Fibroblast of skin of right biceps (primary cell): Measurements from ENCODE around the gene LRMDA.
A peak's percentile ranks its signal among the peaks of the same experiment; 100 is the strongest.
"Not testable (repeated sequence)": the region's sequence is repeated elsewhere in the genome, so short reads cannot be mapped to it uniquely, and the experiment has no call there.

Experiments used
- DNase-seq: peaks from one replicate; pipeline ENCODE4 v3.0.0-alpha.2; 2013

Gene LRMDA

GRCh38 chr10:75755528-75755927 is 324.1 kb downstream of the LRMDA start:
- DNase-seq, result no peak

- no peak for DNase-seq
These were observed 329.9 kb downstream of the LRMDA start for GRCh38 chr10:75761289-75761688.

- no peak for DNase-seq
These were observed 331.0 kb downstream of the LRMDA start for GRCh38 chr10:75762431-75762802.

- no peak for DNase-seq
These were observed 332.2 kb downstream of the LRMDA start for GRCh38 chr10:75763652-75764051.

GRCh38 chr10:75764974-75765788 is 333.8 kb downstream of the LRMDA start:
- no peak for DNase-seq

- DNase-seq, result no peak
These were observed 334.3 kb downstream of the LRMDA start for GRCh38 chr10:75765789-75766096.

- no peak for DNase-seq
These were observed 334.7 kb downstream of the LRMDA start for GRCh38 chr10:75766106-75766505.

GRCh38 chr10:75766752-75767151 is 335.3 kb downstream of the LRMDA start:
- DNase-seq, result not testable (repeated sequence)

GRCh38 chr10:75770626-75771081 is 339.2 kb downstream of the LRMDA start:
- peak; percentile 60 for DNase-seq

- no peak for DNase-seq
These were observed 340.2 kb downstream of the LRMDA start for GRCh38 chr10:75771606-75772005.

- DNase-seq, result no peak
These were observed 340.9 kb downstream of the LRMDA start for GRCh38 chr10:75772153-75772887.

- DNase-seq, result peak; percentile 72
These were observed 341.9 kb downstream of the LRMDA start for GRCh38 chr10:75773231-75773780.

GRCh38 chr10:75773813-75774782 is 342.7 kb downstream of the LRMDA start:
- no peak for DNase-seq

- no peak for DNase-seq
These were observed 343.5 kb downstream of the LRMDA start for GRCh38 chr10:75774783-75775490.

GRCh38 chr10:75776738-75777504 is 345.5 kb downstream of the LRMDA start:
- DNase-seq, result no peak

GRCh38 chr10:75778665-75779064 is 347.2 kb downstream of the LRMDA start:
- no peak for DNase-seq

- no peak for DNase-seq
These were observed 347.9 kb downstream of the LRMDA start for GRCh38 chr10:75779276-75779675.

GRCh38 chr10:75782463-75783248 is 351.2 kb downstream of the LRMDA start:
- no peak for DNase-seq

GRCh38 chr10:75788394-75789205 is 357.2 kb downstream of the LRMDA start:
- DNase-seq, result no peak

GRCh38 chr10:75793848-75794247 is 362.4 kb downstream of the LRMDA start:
- no peak for DNase-seq
